Breast epithelium (tissue), 3 donors: ENCODE measurements around the gene DVL1.

Experiments
- CTCF ChIP-seq, 3 donors: fragments of 450-650 bp; IDR thresholded peaks; one replicate each; pipeline ENCODE4 v1.5.1; 2016 to 2017; ENCODE audit warnings: antibody characterized with exemption in 3 of 3, mild to moderate bottlenecking in 3 of 3, moderate library complexity in 3 of 3
- POLR2A ChIP-seq: fragments of 450-650 bp; IDR thresholded peaks from one replicate; pipeline ENCODE4 v1.6.1; 2016; ENCODE audit warnings: antibody characterized with exemption, mild to moderate bottlenecking, moderate library complexity

DNA sequence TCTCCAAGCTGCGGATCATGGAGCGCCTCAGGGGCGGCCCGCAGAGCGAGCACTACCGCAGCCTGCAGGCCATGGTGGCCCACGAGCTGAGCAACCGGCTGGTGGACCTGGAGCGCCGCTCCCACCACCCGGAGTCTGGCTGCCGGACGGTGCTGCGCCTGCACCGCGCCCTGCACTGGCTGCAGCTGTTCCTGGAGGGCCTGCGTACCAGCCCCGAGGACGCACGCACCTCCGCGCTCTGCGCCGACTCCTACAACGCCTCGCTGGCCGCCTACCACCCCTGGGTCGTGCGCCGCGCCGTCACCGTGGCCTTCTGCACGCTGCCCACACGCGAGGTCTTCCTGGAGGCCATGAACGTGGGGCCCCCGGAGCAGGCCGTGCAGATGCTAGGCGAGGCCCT lies 21.9 kb downstream of the DVL1 start:
- TF ChIP-seq CTCF (IDR thresholded peaks at IDR 0.05) (no peak), POLR2A (no peak)
